HepG2 (cell line): ENCODE data around the gene DBN1. TPM values are rescaled to one million over a fixed set of nuclear protein-coding genes. Genes with fewer than 3 reads are reported as not detected.

ENCODE experiments used
- BCL6 ChIP-seq: IDR thresholded peaks from 2 replicates; pipeline ENCODE4 v1.6.1; 2016; ENCODE audit warnings: missing genetic modification reagents, missing compliant biosample characterization
- CHD4 ChIP-seq: fragments of 200-600 bp; sonication (generic); IDR thresholded peaks from 2 replicates; pipeline ENCODE4 v1.7.0; 2017; ENCODE audit warnings: mild to moderate bottlenecking, low read length, borderline replicate concordance
- GABPB1 ChIP-seq: IDR thresholded peaks from 2 replicates; pipeline ENCODE4 v1.6.1; 2016; ENCODE audit warnings: mild to moderate bottlenecking, missing genetic modification reagents, moderate library complexity, missing compliant biosample characterization
- KDM1A ChIP-seq: IDR thresholded peaks from 2 replicates; pipeline ENCODE4 v1.6.1; 2016; ENCODE audit warnings: missing compliant biosample characterization
- KDM3A ChIP-seq: IDR thresholded peaks from 2 replicates; pipeline ENCODE4 v1.6.1; 2018; ENCODE audit warnings: low read depth, missing compliant biosample characterization
- KLF15 ChIP-seq: sonication (generic); formaldehyde crosslinking; IDR thresholded peaks from 2 replicates; pipeline ENCODE4 v1.8.1; 2023; ENCODE audit warnings: borderline replicate concordance, mild to moderate bottlenecking, inconsistent platforms, missing genetic modification reagents, mixed read lengths
- NR2C2 ChIP-seq: sonication (generic); formaldehyde crosslinking; IDR thresholded peaks from 2 replicates; pipeline ENCODE4 v1.4.0; 2020; ENCODE audit warnings: missing genetic modification reagents, mild to moderate bottlenecking, moderate library complexity, borderline replicate concordance
- SRY ChIP-seq: sonication (generic); formaldehyde crosslinking; IDR thresholded peaks from 2 replicates; pipeline ENCODE4 v1.8.0; 2022; ENCODE audit warnings: mild to moderate bottlenecking, missing genetic modification reagents
- TCF12 ChIP-seq, 2 experiments: fragments of 450-650 bp in 1 of 2; sonication (generic) in 1 of 2; formaldehyde crosslinking in 1 of 2; IDR thresholded peaks; 2 replicates each; pipeline versions ENCODE4 v1.6.1 to v1.8.0; 2017 to 2022; ENCODE audit warnings: antibody characterized with exemption in 1 of 2, mild to moderate bottlenecking in 1 of 2, missing genetic modification reagents in 1 of 2, moderate library complexity in 1 of 2
- XRCC5 ChIP-seq: fragments of 200-400 bp; formaldehyde crosslinking; optimal IDR thresholded peaks from 2 replicates; pipeline ENCODE3; 2017; ENCODE audit warnings: mild to moderate bottlenecking, low read length
- ZNF350 ChIP-seq: sonication (generic); formaldehyde crosslinking; IDR thresholded peaks from 2 replicates; pipeline ENCODE4 v1.4.0; 2020; ENCODE audit warnings: mild to moderate bottlenecking, low read depth, missing genetic modification reagents, borderline replicate concordance
- ZNF407 ChIP-seq: sonication (generic); formaldehyde crosslinking; IDR thresholded peaks from one replicate; pipeline ENCODE4 v1.5.1; 2020; ENCODE audit warnings: mild to moderate bottlenecking, missing genetic modification reagents; ENCODE audit errors: not compliant biosample characterization
- ZNF674 ChIP-seq: sonication (generic); formaldehyde crosslinking; IDR thresholded peaks from 2 replicates; pipeline ENCODE4 v1.5.0; 2020; ENCODE audit warnings: low read depth, mild to moderate bottlenecking, missing genetic modification reagents
- ZSCAN21 ChIP-seq: sonication (generic); formaldehyde crosslinking; IDR thresholded peaks from 2 replicates; pipeline ENCODE4 v1.8.0; 2022; ENCODE audit warnings: mild to moderate bottlenecking, missing genetic modification reagents, moderate library complexity, borderline replicate concordance
- polyA plus RNA-seq, 8 experiments: library from polyadenylated mRNA; depleted of rRNA in 3 of 8; stranded (reverse) in 7 of 8; unstranded in 1 of 8; fragments of >200 nt; fragmentation: Illumina TruSeq in 4 of 8; extraction: Trizol in 4 of 8; gene quantifications; 2 replicates each; pipeline versions ENCODE4 v1.2.1 to v1.2.3, GENCODE V29; 2011 to 2016; ENCODE audit warnings: low read depth in 4 of 8, missing spikeins in 1 of 8, mixed read lengths in 1 of 8; ENCODE audit not compliant: insufficient read depth in 1 of 8
- total RNA-seq, 5 experiments: library from RNA; depleted of rRNA; stranded (reverse); fragments of >200 nt; fragmentation: Illumina TruSeq; extraction: Trizol; gene quantifications; 2 replicates each; pipeline ENCODE4 v1.2.3, GENCODE V29; 2016; ENCODE audit warnings: low read depth in 1 of 5
- TF ChIP-seq, protein P1 (sequence below), 2 experiments: sonication (generic) in 1 of 2; formaldehyde crosslinking in 1 of 2; IDR thresholded peaks; 2 replicates each; pipeline versions ENCODE4 v1.4.0 to v1.6.1; 2016 to 2020; ENCODE audit warnings: borderline replicate concordance in 1 of 2, low read depth in 1 of 2, mild to moderate bottlenecking in 1 of 2, missing genetic modification reagents in 1 of 2

Gene DBN1
- total and polyA plus RNA-seq, 2 of the 13 experiments (the other 11 are each of a cell fraction or from before 2014, with no cell fraction given) = 27.0 to 37.3 TPM

DNA sequence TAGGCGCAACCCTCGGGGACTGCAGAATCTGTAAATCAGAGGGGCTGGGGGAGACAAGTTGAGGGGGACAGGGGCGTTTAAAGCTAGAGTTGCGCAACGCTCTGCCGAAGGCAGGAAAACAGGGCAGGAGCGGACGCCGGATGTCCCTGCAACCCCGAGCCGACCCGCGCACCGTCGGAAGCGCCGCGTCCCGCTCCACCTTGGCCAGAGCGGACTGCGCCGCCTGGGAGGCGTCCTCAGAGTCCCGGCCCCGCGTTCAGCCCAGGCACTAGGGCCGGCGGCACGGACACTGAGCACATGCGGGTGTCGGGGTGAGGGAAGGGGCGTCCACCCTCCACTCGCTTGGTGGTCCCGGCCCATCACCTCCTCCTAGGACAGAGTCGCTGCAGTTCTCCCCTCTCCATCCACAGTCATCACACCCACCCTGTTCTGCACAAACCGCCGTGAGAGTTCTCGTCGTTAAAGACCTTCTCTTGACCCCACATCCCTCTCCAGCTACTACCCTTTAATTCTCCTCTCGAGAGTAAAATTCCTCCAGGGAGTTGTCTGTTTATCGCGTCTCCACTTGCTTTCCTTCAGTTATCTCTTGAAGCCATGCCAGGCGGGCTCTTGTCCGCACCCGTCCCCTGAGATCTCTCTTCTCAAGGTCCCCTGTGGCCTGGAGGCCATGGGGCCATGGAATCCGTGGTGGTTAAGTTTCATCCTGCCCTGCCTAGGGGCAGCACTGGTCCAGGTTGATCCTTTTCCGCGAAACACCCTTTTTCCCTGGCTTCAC lies 24.8 kb upstream of the DBN1 start (continued):
- TF ChIP-seq ZNF350 (CRISPR knock-in tag) (no peak), NR2C2 (CRISPR knock-in tag) (no peak), ZSCAN21 (CRISPR knock-in tag) (0 out of 2 replicates have a peak, but pooled peaks have one; percentile 52), TCF12 (IDR thresholded peaks at IDR 0.05) (no peak), TCF12 (CRISPR knock-in tag; IDR thresholded peaks at IDR 0.05) (no peak), ZNF674 (CRISPR knock-in tag) (no peak), KDM3A (peak; percentile 37; the same call in 1 of the 2 replicates), GABPB1 (CRISPR knock-in tag) (peak; percentile 43; the same call in 1 of the 2 replicates), KLF15 (no peak), KDM1A (CRISPR knock-in tag) (no peak), XRCC5 (no peak), BCL6 (CRISPR knock-in tag) (no peak), ZNF407 (peak; percentile 40), SRY (CRISPR knock-in tag) (0 out of 2 replicates have a peak, but pooled peaks have one; percentile 40), CHD4 (peak; percentile 45)
- TF ChIP-seq, protein P1, sequence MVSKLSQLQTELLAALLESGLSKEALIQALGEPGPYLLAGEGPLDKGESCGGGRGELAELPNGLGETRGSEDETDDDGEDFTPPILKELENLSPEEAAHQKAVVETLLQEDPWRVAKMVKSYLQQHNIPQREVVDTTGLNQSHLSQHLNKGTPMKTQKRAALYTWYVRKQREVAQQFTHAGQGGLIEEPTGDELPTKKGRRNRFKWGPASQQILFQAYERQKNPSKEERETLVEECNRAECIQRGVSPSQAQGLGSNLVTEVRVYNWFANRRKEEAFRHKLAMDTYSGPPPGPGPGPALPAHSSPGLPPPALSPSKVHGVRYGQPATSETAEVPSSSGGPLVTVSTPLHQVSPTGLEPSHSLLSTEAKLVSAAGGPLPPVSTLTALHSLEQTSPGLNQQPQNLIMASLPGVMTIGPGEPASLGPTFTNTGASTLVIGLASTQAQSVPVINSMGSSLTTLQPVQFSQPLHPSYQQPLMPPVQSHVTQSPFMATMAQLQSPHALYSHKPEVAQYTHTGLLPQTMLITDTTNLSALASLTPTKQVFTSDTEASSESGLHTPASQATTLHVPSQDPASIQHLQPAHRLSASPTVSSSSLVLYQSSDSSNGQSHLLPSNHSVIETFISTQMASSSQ (IDR thresholded peaks at IDR 0.05; ENCODE audit: low read depth) = no peak
- TF ChIP-seq, protein P1 (CRISPR knock-in tag; IDR thresholded peaks at IDR 0.05; ENCODE audit: borderline replicate concordance) = no peak
